SK-N-SH treated with all-trans-retinoic acid at 6 μM for 48 hours (cell line): ENCODE results near the gene COQ10A.

ENCODE experiments used
- ATAC-seq: fragments of 200-7000 bp; cut with Tn5 transposase; 3 replicates; pipeline ENCODE4 v1.9.1; 2020; ENCODE audit warnings: mild to moderate bottlenecking, moderate library complexity
- ARNTL ChIP-seq: fragments of 450-650 bp; formaldehyde crosslinking; IDR thresholded peaks from 2 replicates; pipeline ENCODE4 v1.5.0; 2020; ENCODE audit warnings: low read depth, mild to moderate bottlenecking, moderate library complexity, borderline replicate concordance
- BACH2 ChIP-seq: fragments of 250-450 bp; sonication (Bioruptor Pico); IDR thresholded peaks from 2 replicates; pipeline ENCODE4 v1.9.0; 2021; ENCODE audit warnings: mild to moderate bottlenecking, borderline replicate concordance
- CSDC2 ChIP-seq: fragments of 250-450 bp; sonication (Bioruptor Pico); IDR thresholded peaks from 2 replicates; pipeline ENCODE4 v1.5.0; 2020; ENCODE audit warnings: mild to moderate bottlenecking, moderate library complexity
- CSRNP3 ChIP-seq: fragments of 250-450 bp; sonication (Bioruptor Pico); IDR thresholded peaks from 2 replicates; pipeline ENCODE4 v1.5.1; 2021; ENCODE audit warnings: mild to moderate bottlenecking, moderate library complexity
- ESRRG ChIP-seq: fragments of 250-450 bp; sonication (Bioruptor Pico); IDR thresholded peaks from 2 replicates; pipeline ENCODE4 v1.6.1; 2021; ENCODE audit warnings: mild to moderate bottlenecking
- ISL1 ChIP-seq: fragments of 250-450 bp; sonication (Bioruptor Pico); IDR thresholded peaks from 2 replicates; pipeline ENCODE4 v2.1.2; 2022; ENCODE audit warnings: mild to moderate bottlenecking, moderate library complexity
- OSR1 ChIP-seq: fragments of 250-450 bp; sonication (Bioruptor Pico); IDR thresholded peaks from 2 replicates; pipeline ENCODE4 v1.8.0; 2022; ENCODE audit warnings: moderate library complexity, mild to moderate bottlenecking, inconsistent platforms
- PATZ1 ChIP-seq: fragments of 250-450 bp; sonication (Bioruptor Pico); IDR thresholded peaks from 2 replicates; pipeline ENCODE4 v1.8.0; 2020; ENCODE audit warnings: mild to moderate bottlenecking, moderate library complexity, borderline replicate concordance
- PPARA ChIP-seq: fragments of 250-450 bp; sonication (Bioruptor Pico); IDR thresholded peaks from 2 replicates; pipeline ENCODE4 v1.5.0; 2020; ENCODE audit warnings: mild to moderate bottlenecking, borderline replicate concordance
- RARB ChIP-seq: fragments of 250-450 bp; sonication (Bioruptor Pico); IDR thresholded peaks from 2 replicates; pipeline ENCODE4 v1.8.0; 2021; ENCODE audit warnings: mild to moderate bottlenecking, moderate library complexity
- SNAI2 ChIP-seq: fragments of 250-450 bp; sonication (Bioruptor Pico); IDR thresholded peaks from 2 replicates; pipeline ENCODE4 v1.5.0; 2020; ENCODE audit warnings: mild to moderate bottlenecking, moderate library complexity
- TCF4 ChIP-seq: fragments of 250-450 bp; sonication (Bioruptor Pico); IDR thresholded peaks from 2 replicates; pipeline ENCODE4 v1.8.0; 2021; ENCODE audit warnings: mild to moderate bottlenecking, moderate library complexity, borderline replicate concordance
- TOX ChIP-seq: fragments of 250-450 bp; sonication (Bioruptor Pico); IDR thresholded peaks from 2 replicates; pipeline ENCODE4 v1.8.0; 2021; ENCODE audit warnings: mild to moderate bottlenecking, moderate library complexity, borderline replicate concordance
- TSHZ2 ChIP-seq: fragments of 250-450 bp; sonication (Bioruptor Pico); IDR thresholded peaks from 2 replicates; pipeline ENCODE4 v1.5.0; 2020; ENCODE audit warnings: mild to moderate bottlenecking, moderate library complexity
- ZFP3 ChIP-seq: fragments of 250-450 bp; sonication (Bioruptor Pico); IDR thresholded peaks from 2 replicates; pipeline ENCODE4 v1.5.0; 2020; ENCODE audit warnings: mild to moderate bottlenecking, moderate library complexity
- ZFP30 ChIP-seq: fragments of 450-650 bp; formaldehyde crosslinking; IDR thresholded peaks from 2 replicates; pipeline ENCODE4 v1.5.0; 2022; ENCODE audit warnings: mild to moderate bottlenecking, moderate library complexity
- ZNF565 ChIP-seq: fragments of 450-650 bp; formaldehyde crosslinking; conservative IDR thresholded peaks from 2 replicates; pipeline ENCODE4 v1.5.0; 2020; ENCODE audit warnings: low read depth, mild to moderate bottlenecking, moderate library complexity
- ZNF70 ChIP-seq: fragments of 450-650 bp; formaldehyde crosslinking; IDR thresholded peaks from 2 replicates; pipeline ENCODE4 v1.5.0; 2020; ENCODE audit warnings: mild to moderate bottlenecking, moderate library complexity
- ZNF8 ChIP-seq: fragments of 450-650 bp; formaldehyde crosslinking; IDR thresholded peaks from 2 replicates; pipeline ENCODE4 v1.5.0; 2020; ENCODE audit warnings: mild to moderate bottlenecking, moderate library complexity
- TF ChIP-seq, protein P1 (sequence below): fragments of 250-450 bp; sonication (Bioruptor Pico); IDR thresholded peaks from 2 replicates; pipeline ENCODE4 v1.8.0; 2021; ENCODE audit warnings: low read depth, mild to moderate bottlenecking, moderate library complexity, borderline replicate concordance

The COQ10A gene

DNA sequence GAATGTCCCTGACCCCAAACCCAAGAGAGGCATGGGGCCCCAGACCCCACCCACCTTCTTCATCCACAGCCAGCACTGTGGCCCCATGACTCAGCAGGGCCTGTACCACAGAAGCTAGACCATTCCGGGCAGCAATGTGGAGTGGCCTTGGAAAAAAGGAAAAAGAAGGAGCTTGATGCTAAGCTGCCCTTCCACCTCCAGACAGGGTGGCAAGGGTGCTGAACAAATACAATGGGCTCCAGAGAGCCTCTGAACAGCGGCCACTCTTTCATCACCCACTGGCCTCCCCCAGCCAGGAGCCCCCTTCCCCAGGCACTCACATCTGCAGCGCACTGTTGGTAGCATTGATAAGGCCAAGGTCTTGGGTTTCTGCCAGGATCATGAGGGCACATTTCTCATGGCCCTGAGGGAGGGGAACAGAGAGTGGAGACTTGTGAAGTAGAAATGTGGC, 23.0 kb upstream of the COQ10A start (continued):
- TF ChIP-seq, protein P1, sequence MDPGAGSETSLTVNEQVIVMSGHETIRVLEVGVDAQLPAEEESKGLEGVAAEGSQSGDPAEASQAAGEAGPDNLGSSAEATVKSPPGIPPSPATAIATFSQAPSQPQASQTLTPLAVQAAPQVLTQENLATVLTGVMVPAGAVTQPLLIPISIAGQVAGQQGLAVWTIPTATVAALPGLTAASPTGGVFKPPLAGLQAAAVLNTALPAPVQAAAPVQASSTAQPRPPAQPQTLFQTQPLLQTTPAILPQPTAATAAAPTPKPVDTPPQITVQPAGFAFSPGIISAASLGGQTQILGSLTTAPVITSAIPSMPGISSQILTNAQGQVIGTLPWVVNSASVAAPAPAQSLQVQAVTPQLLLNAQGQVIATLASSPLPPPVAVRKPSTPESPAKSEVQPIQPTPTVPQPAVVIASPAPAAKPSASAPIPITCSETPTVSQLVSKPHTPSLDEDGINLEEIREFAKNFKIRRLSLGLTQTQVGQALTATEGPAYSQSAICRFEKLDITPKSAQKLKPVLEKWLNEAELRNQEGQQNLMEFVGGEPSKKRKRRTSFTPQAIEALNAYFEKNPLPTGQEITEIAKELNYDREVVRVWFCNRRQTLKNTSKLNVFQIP (CRISPR knock-in tag): no peak

- TF ChIP-seq OSR1 (no peak), ZNF8 (CRISPR knock-in tag) (no peak)
These were observed 22.2 kb upstream of the COQ10A start for GRCh38 chr12:56244494-56244893.

GRCh38 chr12:56247923-56248322, 18.8 kb upstream of the COQ10A start:
- no peak for ATAC-seq
- TF ChIP-seq BACH2 (CRISPR knock-in tag) (no peak), TOX (CRISPR knock-in tag) (no peak), PATZ1 (no peak), CSDC2 (CRISPR knock-in tag) (no peak), ARNTL (CRISPR knock-in tag) (no peak), ZNF565 (CRISPR knock-in tag) (no peak), ISL1 (CRISPR knock-in tag) (no peak), RARB (CRISPR knock-in tag) (no peak), ZNF8 (CRISPR knock-in tag) (no peak), SNAI2 (CRISPR knock-in tag) (no peak), TSHZ2 (CRISPR knock-in tag) (no peak), OSR1 (no peak), CSRNP3 (CRISPR knock-in tag) (no peak), ESRRG (CRISPR knock-in tag) (no peak), ZNF70 (CRISPR knock-in tag) (no peak), PPARA (CRISPR knock-in tag) (no peak), TCF4 (CRISPR knock-in tag) (no peak), ZFP3 (no peak)
- TF ChIP-seq, protein P1 (CRISPR knock-in tag): no peak
- TF ChIP-seq, all 23 proteins: peak for 0

More at GRCh38 chr12:56244494-56244893, 22.2 kb upstream of the COQ10A start:
- ATAC-seq: no peak

DNA sequence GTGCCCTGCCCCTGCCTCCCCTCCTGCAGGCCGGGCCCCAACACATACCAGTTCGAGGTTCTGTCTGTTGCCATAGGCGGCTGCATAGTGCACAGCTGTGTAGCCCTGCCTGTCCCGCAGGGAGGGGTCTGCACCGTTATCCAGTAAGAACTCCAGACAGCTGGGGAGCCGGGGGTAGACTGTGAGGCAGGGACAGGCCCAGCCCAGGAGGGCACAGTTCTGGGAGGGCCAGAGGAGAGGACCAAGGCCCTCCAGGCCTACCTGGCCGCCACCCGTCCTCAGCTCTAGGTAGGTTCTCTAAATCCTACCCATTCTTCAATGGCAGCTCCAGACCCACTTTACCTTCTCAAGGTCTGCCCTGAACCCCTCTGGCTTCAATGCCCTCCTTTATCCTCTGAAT, 18.0 kb upstream of the COQ10A start:
- no peak; the same call in 2 of the 3 replicates for ATAC-seq
- TF ChIP-seq CSDC2 (CRISPR knock-in tag) (no peak), ZFP30 (CRISPR knock-in tag) (no peak)
